ENCODE data around the gene GBGT1.

GBGT1 gene

DNA sequence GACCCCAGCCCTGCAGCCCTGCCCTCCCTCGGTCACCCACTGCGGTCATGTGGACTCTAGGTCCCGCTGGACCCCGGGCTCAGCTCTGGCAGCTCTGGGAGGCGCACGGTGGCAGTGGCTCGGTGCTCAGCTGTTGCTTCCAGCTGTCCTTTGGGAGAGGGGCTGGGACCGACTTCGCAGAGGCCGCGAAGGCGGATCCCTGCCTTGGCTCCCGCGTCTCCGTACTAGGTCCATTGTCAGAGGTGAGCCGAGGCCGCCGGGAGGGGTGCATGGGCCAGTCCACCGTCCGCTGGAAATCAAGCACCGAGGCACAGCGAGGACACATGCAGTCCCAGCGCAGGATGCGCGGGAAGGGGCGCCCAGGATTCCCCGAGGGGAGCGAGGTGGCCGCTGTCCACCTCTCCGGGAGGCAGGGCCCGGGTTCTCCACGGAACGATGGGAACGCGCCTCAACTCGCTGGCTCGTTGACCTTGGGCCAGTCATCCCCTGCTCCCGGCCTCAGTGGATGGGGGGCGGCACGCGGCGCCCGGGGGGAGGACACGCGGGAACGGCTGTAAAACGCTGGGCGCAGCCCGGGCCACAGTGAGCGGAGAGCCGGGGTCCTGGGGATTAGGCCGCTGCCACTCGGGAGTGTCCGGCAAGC is 732 bp downstream of the GBGT1 start:
- DNase-seq (ENCODE audit: low spot score): no peak

DNA sequence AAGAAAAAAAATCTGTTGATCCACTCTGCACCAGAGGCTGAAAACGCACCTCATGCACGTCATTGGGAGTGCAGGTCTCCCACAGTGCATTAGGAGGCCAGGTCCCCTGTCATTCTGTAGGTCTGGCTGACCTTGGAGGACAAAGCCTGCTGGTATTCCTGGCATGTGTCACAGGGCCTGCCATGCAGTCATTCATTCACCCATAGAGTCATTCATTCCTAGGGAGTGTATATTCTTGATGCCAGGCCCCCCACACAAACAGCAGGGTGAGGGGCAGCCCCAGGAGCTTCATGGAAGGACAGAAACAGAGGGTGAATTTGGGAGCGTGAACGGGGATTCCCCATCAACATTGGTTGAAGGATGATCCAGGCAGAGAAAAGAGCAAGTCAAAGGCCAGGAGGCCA is 2.2 kb downstream of the GBGT1 start:
- no peak for DNase-seq (ENCODE audit: low spot score)

DNA sequence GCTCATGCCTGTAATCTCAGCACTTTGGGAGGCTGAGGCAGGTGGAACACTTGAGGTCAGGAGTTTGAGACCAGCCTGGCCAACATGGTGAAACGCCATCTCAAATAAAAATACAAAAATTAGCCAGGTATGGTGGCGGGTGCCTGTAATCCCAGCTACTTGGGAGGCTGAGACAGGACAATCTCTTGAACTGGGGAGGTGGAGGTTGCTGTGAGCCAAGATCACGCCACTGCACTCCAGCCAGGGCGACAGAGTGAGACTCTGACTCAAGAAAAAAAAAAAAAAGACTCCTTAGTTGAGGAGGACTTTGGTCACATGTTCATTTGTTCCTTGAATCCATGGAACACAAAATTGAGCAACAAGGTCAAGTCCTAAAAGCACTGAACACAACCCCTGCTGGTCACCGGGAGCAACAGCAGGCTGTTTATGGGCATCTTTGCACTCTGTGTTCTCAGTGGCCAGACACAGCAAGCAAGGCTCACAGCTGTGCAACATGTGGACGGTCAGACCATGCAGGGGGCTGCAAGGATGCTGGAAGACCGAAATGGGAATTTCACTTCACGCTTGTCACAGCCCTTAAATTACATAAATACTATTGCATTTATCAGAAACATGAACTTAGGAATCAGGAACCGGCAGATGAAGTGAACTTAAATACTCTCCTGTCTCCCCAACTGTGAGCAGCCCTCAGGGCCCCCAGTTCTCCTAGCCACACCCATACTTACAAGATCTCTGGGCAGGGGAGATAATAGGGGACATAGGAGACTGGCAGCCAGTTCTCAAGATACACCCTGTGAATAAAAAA is 2.8 kb downstream of the GBGT1 start:
- DNase-seq (ENCODE audit: low spot score): peak; percentile 93

DNA sequence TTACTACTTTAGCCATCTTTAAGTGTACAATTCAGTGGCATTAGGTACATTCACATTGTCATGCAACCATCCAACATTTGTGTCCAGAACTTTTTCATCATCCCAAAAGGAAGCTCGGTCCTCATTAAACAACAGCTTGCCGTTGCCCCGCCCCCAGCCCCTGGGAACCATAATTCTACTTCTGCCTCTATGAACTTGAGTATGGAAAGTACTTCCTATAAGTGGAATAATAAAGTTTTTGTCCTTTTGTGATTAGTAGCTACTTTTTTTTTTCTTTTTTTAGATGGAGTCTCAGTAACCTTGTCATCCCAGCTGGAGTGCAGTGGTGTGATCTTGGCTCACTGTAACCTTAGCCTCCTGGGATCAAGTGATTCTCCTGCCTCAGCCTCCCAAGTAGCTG is 5.0 kb downstream of the GBGT1 start:
- no peak for DNase-seq (ENCODE audit: low spot score)

DNA sequence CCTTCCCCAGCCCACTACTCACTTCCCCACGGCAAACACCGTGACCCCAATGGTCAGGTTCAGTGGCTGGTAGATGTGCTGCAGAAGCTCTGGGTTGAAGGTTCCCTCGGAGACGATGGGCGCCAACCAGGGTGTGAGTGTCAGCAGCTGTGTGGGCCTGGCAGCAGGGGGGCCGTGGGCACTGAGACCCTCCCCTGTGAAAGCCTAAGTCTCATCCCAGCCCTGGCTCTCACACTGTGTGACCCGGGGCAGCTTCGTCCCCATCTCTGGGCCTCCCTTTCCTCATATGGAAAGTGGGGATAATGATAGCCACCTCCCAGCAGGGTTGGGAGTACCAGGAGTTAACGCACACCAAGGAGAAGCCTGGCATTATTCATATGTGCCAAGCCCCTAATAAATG is 8.6 kb downstream of the GBGT1 start:
- DNase-seq (ENCODE audit: low spot score): no peak

DNA sequence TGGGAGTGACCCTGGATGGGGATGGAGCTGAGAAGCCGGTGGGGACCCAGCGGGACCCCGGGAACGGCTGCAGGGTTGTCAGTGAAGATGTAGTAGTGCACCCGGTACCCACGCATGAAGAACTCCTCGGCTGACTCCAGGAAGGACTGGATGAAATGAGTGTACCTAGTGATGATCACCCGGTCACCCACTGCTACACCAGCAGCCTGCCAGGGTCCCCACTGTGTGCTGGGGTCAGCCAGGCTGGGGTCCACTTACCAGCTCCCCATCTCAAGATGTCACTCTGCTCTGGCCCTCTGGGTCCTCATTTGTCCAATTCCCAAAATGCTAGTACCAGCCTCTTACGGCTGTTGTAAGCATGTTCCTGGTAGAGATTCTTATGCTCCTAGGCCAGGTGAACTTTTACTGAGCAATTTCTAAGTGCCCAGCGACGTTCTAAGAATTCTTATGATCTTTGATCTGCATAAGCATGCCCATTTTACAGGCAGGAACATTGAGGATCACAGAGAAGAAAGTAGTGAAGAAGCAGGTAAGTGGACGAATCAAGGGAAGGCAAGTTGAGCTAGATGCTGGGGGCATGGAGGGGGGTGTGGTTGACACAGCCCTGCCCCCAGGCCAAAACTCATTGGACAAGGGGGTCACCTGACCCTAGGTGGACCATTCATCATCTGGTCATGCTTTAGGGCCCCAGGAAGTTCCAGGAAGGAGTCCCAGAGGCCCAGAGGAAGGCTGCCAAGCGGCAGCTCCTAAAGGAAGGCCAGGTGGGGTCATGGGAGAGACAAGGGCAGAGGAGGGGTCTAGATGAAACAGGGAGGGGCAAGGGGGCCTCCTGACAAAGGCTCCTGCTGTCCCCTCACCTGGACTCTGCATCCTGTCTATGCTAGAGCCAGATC is 9.4 kb downstream of the GBGT1 start:
- no peak for DNase-seq (ENCODE audit: low spot score)

DNA sequence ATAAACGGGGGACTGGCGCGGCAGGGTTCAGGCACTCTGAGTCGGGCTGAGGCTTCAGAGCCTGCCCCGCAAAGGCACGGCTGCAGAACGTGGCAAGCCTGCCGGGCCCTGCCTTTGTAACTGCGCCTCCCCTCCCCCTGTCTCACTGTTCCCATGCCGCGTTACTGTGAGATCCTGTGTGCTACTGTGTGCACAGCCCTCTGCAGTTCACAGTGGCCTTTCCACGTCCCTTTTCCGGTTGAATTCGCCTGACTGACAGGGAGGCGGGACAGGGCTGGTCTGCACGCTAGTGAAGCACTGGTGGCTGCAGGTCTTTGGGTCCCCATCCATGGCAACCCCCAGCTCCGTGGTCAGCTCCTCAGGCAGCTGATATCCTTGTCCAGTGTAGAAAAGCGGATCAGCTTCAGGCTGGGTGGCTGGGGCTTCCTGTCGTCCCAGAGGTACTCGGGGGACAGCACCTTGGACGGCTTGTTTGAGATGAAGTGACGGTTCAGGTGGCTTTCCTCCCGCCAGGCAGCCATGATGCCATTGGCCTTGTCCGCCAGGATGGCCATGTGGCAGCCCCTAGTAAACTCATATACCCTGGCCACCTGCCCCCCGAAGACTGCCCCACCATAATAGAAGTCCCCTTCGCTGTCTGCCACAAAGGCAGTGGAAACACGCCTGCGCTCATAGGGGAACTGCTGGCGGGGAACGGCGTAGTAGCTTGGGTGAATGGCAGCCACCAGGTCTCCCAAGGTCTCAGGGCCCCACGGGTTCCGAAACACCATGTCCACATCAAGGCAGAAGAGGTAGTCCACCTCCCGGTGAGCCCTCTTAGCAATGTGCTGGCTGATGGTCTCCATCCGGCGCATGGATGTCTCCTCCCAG is 10.3 kb downstream of the GBGT1 start:
- no peak for DNase-seq (ENCODE audit: low spot score)

DNA sequence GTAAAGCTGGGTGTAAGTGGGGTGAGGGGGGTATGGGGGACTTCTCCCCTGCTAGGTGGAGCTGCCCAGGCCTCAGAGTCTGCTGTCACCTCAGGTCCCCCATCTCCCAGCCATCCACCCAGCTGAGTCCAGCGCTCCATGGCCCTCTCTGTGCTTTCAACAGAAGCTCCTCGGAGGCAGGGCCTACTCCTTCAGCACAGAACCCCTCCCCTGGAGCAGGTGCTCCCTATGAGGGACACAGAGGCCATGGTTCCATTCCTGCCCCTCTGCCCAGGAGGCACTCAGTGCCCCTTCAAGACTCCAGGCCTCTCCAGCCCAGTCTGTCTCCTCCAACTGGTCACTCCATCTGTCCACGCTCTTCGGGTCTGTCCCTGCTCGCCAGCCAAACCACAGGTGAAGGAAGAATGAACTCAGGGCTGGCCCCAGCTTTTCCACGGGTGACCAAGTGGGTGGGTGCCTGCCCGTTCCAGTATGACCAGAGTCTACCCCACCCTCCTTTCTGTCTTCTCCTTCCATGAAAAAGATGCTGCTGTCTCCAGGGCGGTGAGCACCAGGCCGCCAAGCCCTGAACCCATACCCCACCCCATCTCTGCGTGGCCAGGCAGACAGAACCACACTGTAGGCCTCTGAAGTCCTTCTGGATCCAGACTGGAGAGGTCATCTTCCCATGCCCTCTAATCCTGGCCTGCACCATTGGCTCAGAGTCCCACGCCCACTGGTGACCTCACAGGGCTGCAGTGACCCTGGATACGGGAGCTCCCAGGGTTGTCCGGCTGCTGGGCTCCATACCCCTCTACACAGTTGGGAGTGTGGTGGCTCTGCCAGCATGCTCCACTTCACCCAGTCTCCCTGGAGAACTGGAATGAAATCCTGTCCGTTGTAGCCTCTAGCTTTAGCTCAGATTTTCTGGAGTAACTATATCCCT is 11.9 kb downstream of the GBGT1 start:
- DNase-seq (ENCODE audit: low spot score): no peak

DNA sequence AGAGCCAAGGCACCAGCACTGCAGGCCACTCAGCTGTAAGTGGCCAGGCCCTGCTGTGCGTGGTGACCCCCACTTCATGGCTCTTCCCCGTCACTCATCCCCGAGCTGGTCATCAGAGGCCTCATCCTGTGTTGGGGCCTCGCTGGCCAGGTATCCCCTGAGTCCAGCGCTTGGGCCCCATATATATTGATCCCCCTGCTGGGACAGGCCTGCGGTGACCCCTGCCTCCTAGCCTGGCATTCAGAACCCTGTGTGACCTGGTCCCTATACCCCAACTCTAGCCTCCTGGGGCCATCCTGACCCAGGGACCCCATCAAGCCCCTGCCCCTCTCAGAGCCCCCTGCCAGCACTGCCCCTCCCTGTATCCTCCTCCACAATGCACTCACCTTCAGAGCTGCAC is 12.7 kb downstream of the GBGT1 start:
- no peak for DNase-seq (ENCODE audit: low spot score)

DNA sequence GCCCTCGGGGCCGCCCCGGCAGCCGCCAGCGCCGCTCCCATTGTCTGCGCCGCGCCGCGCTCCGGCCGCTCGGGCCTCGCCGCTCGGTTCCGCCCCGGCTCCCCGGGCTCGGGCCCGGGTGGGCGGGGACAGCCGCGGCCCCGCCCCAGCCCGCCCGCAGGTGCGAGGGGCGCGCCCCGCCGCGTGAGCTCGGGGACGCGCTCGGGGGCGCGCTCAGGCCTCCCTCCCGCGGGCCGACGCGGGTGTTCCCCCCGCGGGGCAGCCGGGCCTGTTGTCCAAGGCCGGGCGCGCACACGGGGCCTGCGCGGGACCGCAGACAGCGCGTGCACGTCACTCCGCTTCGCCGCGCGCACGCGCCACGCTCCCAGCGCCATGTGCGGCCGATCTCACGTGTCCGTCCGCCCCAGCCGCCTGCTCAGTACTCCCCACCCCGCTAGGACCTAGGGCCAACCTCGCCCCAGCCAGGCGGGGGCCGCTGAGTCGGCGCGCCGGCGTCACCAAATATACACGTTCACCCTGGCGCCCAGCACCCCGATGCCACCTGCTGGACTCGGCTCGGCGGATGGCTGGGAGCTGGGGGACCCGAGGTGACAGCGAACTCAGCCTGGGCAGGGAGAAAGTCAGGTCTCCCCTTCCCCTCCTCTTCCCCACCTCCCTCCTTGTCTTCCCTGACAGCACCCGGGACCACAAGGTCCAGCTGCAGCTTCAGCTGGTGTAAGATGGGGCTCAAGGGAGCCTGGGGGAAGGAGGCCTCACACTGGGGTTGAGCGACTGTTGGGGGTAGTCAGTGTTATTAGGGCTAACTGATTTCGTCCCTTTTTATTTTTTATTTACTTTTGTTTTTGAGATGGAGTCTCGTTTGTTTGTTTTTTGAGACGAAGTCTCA is 14.3 kb downstream of the GBGT1 start:
- peak; percentile 95 for DNase-seq (ENCODE audit: low spot score)

DNA sequence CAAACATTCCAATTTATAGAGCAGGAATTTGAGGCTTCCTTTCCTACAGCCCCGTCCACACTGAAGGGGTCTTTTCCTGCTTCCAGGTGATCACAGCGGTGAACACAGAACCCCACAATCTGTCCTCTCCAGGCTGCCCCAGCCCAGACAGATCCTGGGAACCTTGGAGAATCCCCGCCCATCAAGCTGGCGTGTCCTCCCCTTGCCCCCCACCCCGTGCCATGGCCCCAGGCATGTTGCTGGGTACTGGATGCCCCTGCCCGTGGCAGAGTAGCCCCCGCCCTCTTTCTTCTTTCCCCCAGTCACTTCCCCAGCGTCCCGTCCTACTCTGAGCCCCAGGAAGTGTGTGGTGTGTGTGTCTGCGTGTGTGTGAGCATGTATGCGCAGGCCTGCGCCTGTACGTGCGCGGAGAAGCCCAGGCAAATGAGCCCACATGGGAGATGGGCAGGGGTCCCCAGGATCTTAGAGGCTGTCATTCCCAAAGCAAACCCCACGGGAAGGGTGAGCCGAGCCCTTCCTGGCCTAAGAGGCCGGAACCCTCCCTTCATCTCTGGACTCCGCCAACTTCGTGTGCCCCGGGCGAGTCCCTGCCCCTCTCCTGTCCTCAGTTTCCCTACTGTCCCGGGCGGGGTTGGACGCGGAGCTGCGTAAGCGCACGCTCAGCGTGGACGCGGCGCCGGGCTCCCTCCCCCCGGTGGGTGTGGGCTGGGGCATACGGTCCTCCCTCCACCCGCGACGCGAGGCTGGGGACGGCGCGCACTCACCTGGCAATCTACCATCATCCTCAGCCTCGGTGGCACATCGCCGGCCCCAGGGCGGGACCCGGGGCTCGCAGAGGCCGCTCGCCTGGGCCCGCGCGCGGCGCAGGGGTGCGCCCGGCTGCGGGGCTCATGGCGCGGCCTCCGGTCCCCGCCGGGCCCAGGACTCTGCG is 15.2 kb downstream of the GBGT1 start:
- no peak for DNase-seq (ENCODE audit: low spot score)

DNA sequence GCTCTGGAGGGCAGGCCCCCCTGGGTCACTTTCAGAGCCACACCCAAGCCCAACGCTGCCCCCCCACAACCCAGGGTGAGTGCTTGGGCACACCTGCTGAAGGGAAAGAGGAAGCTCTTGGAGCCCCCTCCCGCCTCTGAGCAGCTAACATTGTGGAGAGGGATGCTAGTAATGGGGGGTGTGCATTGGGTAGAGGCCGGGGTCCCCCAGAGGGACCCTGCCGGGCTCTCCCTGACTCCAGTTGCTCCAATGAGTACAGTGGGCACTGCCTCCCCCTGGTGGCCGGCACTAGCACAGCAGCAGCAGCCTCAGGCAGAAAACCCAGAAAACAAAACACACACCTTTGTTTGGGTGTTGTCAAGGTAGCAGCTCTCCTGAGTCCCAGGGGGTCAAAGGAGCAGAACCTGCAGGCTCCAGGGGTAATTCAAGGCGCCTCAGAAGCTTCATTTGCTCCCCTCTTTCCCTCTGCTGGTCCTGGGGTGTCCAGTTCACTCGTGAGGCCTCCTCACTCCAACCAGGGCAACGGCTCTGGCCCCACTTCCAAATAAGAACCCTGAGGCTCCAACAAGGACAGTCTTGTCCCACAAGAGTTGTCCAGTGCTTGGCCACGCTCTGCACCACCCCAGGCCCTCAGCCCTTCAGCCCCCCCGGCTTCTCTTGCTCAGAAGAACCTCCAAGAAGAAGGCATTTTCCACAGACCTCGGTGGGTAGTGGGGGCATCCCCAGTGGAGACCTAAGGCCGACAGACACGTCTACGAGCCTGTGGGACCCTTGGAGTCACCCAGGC is 16.1 kb downstream of the GBGT1 start:
- peak; percentile 88 for DNase-seq (ENCODE audit: low spot score)

DNA sequence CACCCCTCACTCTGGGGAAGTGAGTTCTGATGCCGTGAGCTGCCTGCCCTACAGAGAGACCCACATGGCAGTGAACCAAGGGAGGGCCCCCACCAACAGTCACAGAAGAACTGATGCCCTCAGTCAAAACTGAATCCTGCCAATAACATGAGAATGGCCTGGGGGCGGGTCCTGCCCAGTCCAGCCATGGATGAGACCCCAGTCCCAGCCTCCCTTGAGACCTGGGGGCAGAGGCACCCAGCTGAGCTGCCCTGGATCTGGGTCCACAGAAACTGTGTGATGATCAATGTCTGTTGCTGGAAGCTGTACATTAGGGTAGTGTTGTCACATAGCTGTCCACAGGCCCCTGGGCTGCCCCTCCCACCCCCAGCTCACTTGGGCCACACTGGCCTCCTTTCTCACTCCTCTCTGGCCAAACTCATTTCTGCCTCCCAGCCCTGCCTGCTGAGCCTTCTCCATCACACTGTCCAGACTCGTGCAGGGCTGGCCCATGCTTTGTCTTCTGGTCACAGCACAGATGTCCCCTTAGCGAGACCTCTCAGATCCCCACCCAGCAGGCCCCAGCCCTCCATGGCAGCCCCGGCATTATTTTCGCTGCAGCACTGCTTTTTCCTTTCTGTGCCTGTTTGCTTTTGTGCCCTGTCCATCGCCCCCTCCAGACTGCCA is 16.8 kb downstream of the GBGT1 start:
- no peak for DNase-seq (ENCODE audit: low spot score)

DNA sequence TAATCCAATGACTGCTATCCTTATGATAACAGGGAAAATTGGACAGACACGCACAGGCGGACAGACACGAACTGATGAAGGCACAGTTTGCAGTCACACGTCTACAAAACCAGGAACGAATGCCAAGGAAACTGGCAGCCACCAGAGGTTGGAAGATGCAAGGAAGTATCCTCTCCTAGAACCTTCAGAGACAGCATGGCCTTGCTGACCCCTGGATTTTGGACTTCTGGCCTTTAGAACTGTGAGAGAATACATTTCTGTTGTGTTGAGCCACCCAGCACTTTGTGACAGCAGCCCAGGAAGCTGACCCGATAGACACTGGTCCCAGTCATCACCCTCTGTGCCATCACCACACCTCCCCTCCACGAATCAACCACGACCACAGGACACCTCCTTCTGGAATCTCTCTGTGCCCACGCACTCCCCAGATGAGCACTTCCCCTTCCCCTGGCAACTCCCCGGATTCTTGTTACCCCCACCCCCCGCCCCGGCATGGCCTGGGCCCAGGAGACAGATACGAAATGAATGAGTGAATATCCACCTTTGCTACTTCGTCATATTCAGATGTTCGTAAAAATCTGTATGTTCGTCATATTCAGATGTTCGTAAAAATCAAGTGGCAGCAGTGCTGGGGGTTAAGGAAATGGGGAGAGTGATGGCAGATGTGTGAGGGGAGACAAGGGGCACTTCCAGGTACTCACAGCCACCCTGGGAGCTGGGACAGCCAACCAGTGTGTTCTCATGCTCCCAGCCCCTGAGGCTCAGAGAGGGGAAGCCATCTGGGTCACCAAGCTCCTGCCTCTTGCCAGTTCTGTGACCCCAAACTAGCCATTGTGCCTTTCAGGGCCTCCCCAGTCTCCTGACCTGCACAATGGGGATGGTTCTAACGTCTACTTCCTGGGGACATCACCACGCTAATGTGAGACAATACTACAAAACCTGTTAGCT is 18.5 kb downstream of the GBGT1 start:
- DNase-seq (ENCODE audit: low spot score): no peak

DNA sequence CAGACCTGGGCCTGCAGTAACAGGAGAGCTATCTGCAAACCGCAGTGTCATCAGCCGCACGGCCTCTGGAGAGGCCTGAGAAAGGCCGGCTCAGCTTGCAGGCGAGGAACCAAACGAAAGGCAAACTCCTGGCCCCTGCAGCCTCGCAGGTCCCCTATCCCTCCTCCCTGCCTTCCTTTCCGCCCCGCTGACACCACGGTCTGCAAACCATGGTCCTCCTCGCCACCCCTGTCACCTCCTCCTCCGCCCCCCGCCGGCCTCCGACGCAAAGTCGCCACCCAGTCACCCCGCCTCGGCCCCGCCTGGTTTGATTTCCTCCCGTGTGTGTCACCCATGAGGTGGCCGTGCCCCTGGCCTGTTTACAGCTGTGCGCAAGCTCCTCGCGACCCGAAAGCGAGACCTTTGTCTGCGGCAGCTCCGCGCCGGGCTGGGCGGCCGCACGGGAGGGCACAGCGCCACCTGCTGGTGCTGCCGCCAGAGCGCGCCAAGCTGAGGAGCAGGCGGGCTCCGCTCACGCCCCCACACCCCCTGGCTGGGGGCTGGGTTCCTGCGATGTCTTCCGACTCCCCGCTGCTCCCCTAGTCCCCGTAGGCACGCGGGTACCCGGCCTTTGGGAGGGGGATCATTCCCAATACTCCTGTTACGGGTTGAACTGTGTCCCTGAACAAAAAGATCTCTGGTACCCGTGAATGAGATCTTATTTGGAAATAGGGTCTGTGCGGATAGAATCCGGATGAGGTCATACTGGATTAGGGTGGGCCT is 19.4 kb downstream of the GBGT1 start:
- DNase-seq (ENCODE audit: low spot score): peak; percentile 82
